ENCODE measurements around the gene YBEY.
"Not testable (repeated sequence)": the region's sequence is repeated elsewhere in the genome, so short reads cannot be mapped to it uniquely, and the experiment has no call there.

YBEY gene

GRCh38 chr21:46304955-46305354 lies 18.8 kb downstream of the YBEY start:
- DNase-seq, result no peak

DNA sequence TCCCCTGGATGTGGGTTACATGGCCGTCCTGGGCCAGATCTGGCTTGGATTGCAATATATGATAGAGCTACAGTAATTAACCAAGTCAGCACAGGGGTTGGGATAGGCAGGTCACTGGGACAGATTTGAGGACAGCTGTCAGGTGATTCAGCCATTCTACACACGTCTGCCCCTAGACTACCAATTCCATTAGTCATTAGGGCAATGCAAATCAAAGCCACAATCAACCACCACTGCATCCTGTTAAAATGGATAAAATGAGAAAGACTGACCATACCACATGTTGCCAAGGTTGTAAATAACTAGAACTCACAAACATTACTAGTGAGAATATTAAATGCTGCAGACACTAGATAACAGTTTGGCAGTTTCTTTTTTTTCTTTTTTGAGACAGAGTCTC lies 21.5 kb downstream of the YBEY start:
- DNase-seq, result no peak

DNA sequence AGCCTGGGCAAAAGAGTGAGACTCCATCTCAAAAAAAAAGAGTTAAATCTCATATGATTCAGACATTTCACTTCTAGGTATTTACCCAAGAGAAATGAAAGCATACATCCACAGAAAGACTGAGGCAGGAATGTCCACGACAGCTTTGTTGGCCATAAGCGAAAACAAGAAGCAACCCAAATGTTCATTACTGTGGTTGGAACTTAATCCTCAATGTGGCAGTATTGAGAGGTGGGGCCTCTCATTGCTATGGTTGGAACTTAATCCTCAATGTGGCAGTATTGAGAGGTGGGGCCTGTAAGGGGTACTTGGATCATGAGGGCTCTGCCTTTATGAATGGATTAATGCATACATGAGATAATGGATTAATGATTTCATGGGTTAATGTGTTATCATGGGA lies 22.3 kb downstream of the YBEY start:
- no peak for DNase-seq

DNA sequence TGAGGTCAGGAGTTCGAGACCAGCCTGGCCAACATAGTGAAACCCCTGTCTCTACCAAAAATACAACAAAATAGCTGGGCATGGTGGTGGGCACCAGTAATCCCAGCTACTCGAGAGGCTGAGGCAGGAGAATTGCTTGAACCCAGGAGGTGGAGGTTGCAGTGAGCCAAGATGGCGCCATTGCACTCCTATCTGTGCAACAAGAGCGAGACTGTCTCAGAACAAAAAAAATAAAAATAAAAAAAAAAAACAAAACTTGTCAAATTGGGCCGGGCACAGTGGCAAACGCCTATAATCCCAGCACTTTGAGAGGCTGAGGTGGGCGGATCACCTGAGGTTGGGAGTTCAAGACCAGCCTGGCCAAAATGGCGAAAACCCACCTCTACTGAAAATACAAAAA lies 24.1 kb downstream of the YBEY start:
- not testable (repeated sequence) for DNase-seq

- no peak for DNase-seq
Measured at GRCh38 chr21:46311568-46311967, 25.4 kb downstream of the YBEY start.

DNA sequence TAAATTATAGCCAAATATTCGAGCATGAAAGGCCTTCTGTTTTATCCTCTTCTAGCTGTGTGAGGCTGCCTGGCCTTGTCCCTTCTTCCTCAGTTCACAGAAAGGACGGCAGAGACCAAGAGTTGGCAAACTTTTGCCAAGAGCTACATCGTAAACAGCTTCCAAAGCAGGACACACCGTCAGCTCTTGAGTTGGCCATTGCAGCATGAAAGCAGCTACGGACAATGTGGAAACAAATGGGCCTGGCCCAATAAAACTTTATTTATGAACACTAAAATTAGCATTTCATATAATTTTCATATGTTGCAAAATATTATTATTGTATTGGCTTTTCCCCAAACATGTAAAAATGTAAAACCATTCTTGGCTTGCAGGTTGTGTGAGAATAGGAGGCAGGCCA lies 26.8 kb downstream of the YBEY start:
- DNase-seq, result no peak

GRCh38 chr21:46314441-46315020 lies 28.4 kb downstream of the YBEY start:
- DNase-seq, result no peak

DNA sequence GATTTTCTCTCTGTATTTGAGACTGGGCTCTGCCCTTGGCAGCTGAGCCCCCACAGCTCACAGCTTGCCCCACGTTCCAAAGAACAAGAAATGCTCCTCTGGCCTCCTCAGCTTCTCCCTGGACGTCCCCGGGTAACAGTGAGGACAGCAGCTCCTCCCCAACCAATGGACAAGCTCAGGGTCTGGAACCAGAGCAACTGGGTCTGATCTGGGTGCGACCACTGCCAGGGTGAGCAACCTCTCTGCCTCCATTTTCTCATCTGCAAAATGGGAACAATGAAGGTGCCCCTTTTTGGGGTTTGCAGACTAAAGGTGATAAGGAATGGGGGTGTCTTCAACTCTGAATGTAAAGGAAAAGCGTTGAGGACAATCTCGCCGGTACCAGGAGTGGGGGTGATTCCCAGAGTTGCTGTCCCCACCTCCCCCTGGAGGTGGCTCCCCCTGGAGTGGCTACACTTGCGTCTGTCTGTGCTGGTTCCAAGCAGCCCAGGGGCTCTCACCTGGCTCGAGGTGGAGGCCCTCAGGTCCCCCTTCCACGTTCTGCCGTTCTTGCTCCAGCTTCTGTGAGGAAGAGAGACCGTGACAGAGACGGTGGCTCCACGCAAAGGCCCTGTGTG lies 30.7 kb downstream of the YBEY start:
- DNase-seq, result no peak

DNA sequence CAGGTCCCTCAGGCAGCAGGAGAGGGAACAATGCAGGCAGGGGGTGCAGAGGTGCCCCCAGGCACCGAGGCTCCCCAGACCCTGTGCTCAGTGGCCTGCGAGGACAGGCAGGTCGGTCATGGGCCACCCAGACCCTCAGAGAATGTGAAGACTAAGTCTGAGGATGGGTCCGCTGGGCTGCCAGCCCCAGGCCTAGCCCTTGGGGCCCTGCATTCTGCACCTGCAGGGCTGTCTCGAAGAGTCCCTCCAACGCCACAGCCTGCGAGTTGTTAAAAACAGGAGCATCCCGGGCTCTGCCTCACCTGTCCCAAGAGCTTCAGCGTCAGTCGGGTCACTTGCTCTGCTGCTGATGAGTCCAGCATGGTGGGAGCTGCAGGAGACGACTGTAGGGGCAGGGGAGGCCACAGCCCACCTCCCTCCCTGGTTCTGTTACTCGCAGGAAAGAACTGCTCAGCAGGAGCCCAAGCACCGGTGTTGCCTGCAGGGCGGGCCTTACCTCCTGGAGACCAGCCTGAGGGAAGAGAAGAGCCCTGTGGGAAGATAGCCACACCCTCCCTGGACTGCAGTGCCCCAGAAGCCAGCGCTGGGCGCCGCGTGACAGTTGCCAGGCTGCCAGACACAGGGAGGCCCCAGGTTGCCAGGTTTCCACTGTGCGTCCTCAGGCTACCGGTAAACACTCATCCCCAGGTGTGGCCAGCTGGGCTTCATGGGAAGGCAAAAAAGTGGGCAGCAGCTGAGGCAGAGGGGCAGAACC lies 31.7 kb downstream of the YBEY start:
- DNase-seq, result no peak

DNA sequence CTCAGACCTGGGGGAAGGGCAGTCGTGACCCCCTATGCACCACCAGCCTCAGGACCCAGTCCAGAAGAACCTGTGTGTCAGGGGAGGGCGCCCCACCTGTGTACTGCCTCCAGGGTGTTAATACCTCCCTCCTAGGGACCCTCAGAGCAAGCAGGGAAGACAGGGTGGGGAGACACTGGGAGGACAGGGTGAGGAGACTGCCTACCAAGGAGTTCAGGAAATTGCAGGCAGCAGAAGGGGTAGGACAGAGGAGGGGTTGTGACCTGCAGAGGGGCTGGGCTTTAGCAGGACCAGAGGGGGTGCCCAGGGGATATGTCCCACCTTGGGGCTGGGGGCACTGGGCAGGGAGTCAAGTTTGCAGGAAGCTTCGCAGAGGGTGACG lies 32.3 kb downstream of the YBEY start:
- DNase-seq, result no peak

- DNase-seq, result no peak
Measured at GRCh38 chr21:46319186-46319585, 33.0 kb downstream of the YBEY start.

DNA sequence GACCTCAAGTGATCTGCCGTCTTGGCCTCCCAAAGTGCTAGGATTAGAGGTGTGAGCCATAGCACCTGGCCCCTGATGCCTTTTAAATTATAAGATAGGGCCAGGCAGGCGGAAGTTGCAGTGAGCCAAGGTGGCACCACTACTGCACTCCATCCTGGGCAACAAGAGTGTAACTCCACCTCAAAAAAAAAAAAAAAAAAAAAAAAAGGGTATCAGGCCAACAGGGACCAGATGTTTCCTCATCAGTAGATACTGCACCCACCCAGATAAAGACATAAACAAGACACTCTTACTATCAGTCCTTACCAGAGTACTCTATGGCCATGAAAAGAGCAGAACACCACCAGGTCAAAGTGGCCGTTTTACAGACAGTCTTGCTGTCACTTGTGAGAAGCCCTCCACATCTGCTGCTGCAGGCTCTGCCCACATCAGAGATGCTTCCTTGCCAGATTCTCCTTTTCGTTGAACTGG lies 34.2 kb downstream of the YBEY start:
- DNase-seq, result no peak

DNA sequence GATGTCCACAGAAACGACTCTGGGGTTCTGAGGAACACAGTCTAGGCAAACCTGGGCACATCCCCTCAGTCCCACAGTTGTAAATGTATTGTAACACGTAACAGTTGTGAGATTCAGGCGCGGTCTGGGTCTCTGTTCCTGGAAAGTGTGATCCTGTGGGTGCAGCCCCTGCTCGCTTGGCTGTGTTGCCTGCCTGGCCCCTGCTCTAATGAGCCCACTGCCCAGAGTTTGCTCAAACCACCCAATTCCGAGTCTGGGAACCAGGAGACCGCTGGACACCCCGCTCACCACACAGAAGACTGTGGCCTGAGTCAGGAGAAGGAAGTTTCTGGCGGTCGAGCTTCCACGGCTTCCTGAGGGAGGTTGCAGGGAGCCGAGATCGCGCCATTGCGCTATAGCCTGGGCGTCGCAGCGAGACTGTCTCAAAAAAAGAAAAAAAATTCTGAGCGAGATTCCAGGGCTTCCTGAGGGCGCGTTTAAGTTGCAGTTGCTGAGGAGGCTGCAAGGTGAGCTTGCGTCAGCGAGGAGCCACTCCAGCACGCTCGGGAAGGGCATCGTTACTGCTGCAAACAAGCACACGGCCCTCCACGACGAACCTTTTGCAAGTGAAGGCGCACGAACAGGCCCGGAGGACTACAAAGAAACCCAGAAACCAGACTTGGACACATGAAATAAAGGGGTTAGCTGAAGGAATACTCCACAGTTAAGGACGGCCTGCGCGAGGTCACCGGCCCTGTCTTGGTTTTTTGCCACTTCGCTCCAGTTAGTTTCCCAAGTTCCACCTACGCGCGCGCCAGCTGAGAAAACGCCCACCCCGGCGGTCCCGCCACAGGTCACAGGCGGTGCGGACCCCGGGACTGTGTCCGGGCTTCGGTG lies 36.4 kb downstream of the YBEY start:
- DNase-seq, result no peak

DNA sequence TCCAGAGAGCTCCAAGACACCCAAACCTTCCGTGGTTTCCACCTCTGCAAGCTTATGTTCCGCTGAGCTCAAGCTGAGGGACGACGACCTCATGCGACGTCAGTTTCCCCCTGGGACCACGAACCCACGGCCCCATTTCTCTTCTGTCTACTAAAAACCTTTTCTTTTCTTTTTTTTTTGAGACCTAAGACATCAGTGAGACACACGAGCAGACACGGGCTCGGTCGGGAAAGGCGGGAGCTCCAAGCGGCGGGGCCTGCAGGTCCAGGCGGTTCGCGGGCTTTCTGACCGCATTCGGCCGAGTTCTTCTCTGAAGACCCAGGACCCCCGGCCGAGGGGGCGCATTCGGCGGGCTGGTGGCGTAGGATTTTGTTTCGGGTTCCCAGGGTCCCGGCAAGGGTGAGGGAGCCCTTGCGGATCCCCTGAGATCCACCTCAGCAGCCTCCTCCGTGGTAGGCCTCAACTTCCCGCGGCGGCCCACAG lies 37.1 kb downstream of the YBEY start:
- no peak for DNase-seq

GRCh38 chr21:46323710-46324389 lies 37.7 kb downstream of the YBEY start, which contains the start of the genes C21orf58 and PCNT:
Gene C21orf58 (minus strand): TSS chr21:46323870. CDS start chr21:46322738, 1,132 bp downstream.
Gene PCNT (plus strand): TSS chr21:46324156. CDS start chr21:46324229, 73 bp downstream.
- DNase-seq, result peak; percentile 97

GRCh38 chr21:46324390-46325072 lies 38.4 kb downstream of the YBEY start:
- peak; percentile 80 for DNase-seq

DNA sequence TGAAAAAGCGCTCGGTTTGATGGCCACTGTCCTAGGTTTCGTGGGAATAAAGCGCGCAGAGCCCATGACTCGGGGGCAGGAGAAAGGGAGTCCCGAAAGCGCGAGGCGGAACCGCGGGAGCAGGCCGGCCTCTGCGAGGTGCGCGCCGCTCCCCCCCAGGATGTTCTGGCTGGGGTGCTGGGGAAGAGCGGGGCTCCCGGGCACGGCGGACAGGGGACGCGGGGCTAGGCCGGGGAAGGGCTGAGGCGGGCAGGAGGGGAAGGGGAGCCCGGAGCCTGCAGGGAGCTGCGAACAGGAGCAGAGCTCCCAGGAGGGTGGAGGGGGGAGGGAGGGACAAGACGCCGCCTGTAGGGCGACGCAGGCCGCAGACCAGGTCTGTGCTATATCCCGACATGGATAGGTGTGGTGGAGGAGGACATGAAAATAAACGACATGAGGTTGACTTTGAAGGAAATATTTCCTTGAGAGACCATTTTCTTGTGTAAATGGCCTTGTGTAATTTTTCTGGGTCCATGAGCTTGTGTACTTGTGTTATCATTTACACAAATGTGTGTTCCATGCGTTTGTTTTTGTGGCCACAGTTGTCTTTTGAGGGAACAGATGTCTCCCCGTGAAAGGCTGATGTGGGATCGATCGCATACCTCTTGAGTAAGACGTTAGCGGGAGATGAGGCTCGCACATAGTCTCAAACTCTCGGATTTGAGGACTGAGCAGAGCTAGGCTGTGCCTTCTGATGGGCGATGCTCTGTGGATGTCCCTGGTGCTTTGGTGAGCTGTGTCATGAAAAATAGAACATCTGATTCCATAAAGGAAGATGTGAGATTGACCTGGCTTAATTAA lies 39.2 kb downstream of the YBEY start:
- DNase-seq, result no peak

DNA sequence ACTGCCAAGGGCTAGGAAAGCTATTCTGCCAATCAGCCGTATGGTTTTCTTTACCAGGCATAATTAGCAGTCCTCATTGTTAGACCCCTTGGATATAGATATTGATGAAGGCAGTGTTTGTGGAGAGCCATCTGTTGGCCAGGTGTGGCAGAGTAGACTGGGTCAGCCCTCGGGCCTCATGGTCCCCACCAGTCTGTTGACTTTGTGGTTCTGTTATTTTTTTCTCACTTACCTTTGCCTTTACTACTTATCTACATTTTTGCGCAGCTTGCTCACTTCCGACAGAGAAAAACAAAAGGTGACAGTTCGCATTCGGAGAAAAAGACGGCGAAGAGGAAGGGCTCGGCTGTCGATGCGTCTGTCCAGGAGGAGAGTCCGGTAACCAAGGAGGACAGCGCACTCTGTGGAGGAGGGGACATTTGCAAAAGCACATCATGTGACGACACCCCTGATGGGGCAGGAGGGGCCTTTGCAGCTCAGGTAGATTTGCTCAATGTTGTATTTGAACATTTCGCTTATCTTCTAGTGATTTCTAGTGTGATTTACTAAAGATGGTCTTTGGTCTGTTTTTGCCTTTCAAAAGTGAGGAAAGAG lies 40.1 kb downstream of the YBEY start:
- DNase-seq, result no peak

DNA sequence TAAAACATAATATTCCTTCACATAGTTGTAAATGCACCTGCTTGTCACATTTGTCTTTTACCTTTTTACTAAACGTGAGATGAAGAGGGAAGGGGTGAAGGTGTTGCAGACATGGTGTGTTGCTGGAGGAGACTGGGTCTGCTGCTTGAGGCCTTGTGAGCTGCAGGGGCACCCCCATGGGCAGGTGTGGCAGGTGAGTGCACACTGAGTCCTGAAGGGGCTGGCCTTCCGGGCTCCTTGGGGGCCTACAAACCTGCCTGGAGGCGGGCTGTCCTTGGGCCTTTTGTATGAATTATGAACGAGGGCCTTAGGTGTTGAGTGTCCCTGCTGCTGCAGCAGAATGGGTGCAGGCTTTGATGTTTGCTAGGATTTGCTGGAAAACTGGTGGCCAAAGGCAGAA lies 41.6 kb downstream of the YBEY start:
- DNase-seq, result no peak

GRCh38 chr21:46328151-46328550 lies 42.0 kb downstream of the YBEY start:
- no peak for DNase-seq
